Gastrocnemius medialis (tissue), 4 donors: ENCODE data around the gene TRAK1. TPM values are rescaled to one million over a fixed set of nuclear protein-coding genes. Genes with fewer than 3 reads are reported as not detected.
A peak's percentile ranks its signal among the peaks of the same experiment; 100 is the strongest.

Experiments used
- ATAC-seq, 2 donors: fragments of 150-250 bp; one replicate each; pipeline ENCODE4 v1.9.1; 2016
- DNase-seq, 2 donors: peaks; one replicate each; pipeline ENCODE4 v3.0.0-alpha.2; 2019
- H3K27ac ChIP-seq, 4 donors: fragments of 200-600 bp; sonication (generic); 1 replicate in 1 of 4; 2 replicates in 3 of 4; pipeline ENCODE4 v1.5.1; 2016 to 2018; ENCODE audit warnings: mild to moderate bottlenecking in 2 of 4, moderate library complexity in 1 of 4
- H3K27me3 ChIP-seq, 3 donors: fragments of 200-600 bp; sonication (generic) in 2 of 3; 1 replicate in 1 of 3; 2 replicates in 2 of 3; pipeline versions ENCODE4 v1.5.1 to v1.6.0; 2016 to 2019; ENCODE audit warnings: mild to moderate bottlenecking in 1 of 3, moderate library complexity in 1 of 3
- H3K36me3 ChIP-seq, 2 donors: fragments of 200-600 bp; sonication (generic) in 1 of 2; one replicate each; pipeline ENCODE4 v1.5.1; 2017 to 2018
- H3K4me1 ChIP-seq, 2 donors: fragments of 200-600 bp; sonication (generic) in 1 of 2; one replicate each; pipeline ENCODE4 v1.5.1; 2016 to 2017; ENCODE audit warnings: mild to moderate bottlenecking in 2 of 2
- H3K4me3 ChIP-seq, 4 donors: fragments of 200-600 bp; sonication (generic) in 3 of 4; 1 replicate in 1 of 4; 2 replicates in 3 of 4; pipeline ENCODE4 v1.5.1; 2016 to 2019; ENCODE audit warnings: mild to moderate bottlenecking in 2 of 4
- H3K9me3 ChIP-seq, 3 donors: fragments of 200-600 bp; sonication (generic) in 2 of 3; 1 replicate in 1 of 3; 2 replicates in 2 of 3; pipeline ENCODE4 v1.5.1; 2016 to 2019
- CTCF ChIP-seq, 5 experiments: fragments of 450-650 bp in 3 of 5; fragments of 200-600 bp in 2 of 5; sonication (generic) in 2 of 5; IDR thresholded peaks in 4 of 5; conservative IDR thresholded peaks in 1 of 5; 1 replicate in 4 of 5; 2 replicates in 1 of 5; pipeline ENCODE4 v1.5.1; 2016 to 2019; ENCODE audit warnings: antibody characterized with exemption in 5 of 5, mild to moderate bottlenecking in 3 of 5, moderate library complexity in 3 of 5
- POLR2A ChIP-seq, 2 donors: fragments of 450-650 bp; IDR thresholded peaks; one replicate each; pipeline ENCODE4 v1.6.1; 2017; ENCODE audit warnings: antibody characterized with exemption in 2 of 2, mild to moderate bottlenecking in 2 of 2, moderate library complexity in 2 of 2
- in situ Hi-C, 4 donors: fragments of 200-750 bp; cut with MboI; loops; one replicate each; pipeline versions ENCODE4 v1.15.0 to v1.8.0; 2017; ENCODE audit warnings: low sequenced_read_pairs in 4 of 4
- intact Hi-C: fragments of 100-400 bp; cut with DNase I; formaldehyde crosslinking; loops from one replicate; pipeline ENCODE4 v1.15.1; 2023; ENCODE audit warnings: low total_unique reads
- total RNA-seq, 4 donors: library from RNA; depleted of rRNA; stranded (reverse); fragments of >200 nt; gene quantifications; one replicate each; pipeline versions ENCODE4 v1.1.0 to v1.2.3, GENCODE V29; 2016

The TRAK1 gene
- total RNA-seq, 4 donors from 2014 or later = 59.5 to 109 (median 98.6) TPM

- ATAC-seq (no peak), DNase-seq (no peak)
- TF ChIP-seq CTCF (IDR thresholded peaks at IDR 0.05 in 4 of 5, conservative IDR thresholded peaks at IDR 0.05 in 1 of 5) (no peak), POLR2A (IDR thresholded peaks at IDR 0.05) (no peak)
- no peaks in the 10 kb centered on the region for H3K27me3 ChIP-seq
- peaks cover 58 to 66% of the 10 kb centered on the region in 2 donors for H3K4me1 ChIP-seq
- no peaks in the 10 kb centered on the region for H3K36me3 ChIP-seq
- no peak overlapping the region for H3K4me3 ChIP-seq
- in situ Hi-C loops = loop anchor here (5.0 to 25.0 kb wide), 3 partner anchors 71 to 321 kb away; no protein-coding TSS in a partner anchor
- H3K9me3 ChIP-seq = no peaks in the 10 kb centered on the region
- H3K27ac ChIP-seq = peak overlapping the region; percentile 82 to 90 (median 88)
- intact Hi-C loops = loop anchor here (2.0 kb wide), 2 partner anchors 112 to 326 kb away; no protein-coding TSS in a partner anchor
Measured at GRCh38 chr3:42116466-42116865, 25.3 kb downstream of the TRAK1 start.

GRCh38 chr3:42117175-42118008 is 26.2 kb downstream of the TRAK1 start:
- peak; percentile 22 to 44 for ATAC-seq
- Histone ChIP-seq H3K4me1 (peaks cover 67 to 71% of the 10 kb centered on the region in 2 donors), H3K27me3 (no peaks in the 10 kb centered on the region), H3K27ac (peak overlapping the region; percentile 82 to 90 (median 88)), H3K36me3 (no peaks in the 10 kb centered on the region), H3K4me3 (peak overlapping the region in 1 of 4 donors; percentile 27), H3K9me3 (no peaks in the 10 kb centered on the region)
- intact Hi-C loops = loop anchor here (2.0 kb wide), 2 partner anchors 111 to 325 kb away; no protein-coding TSS in a partner anchor
- DNase-seq = peak; percentile 38 to 52
- in situ Hi-C loops = loop anchor here (5.0 to 25.0 kb wide), 3 partner anchors 70 to 320 kb away; no protein-coding TSS in a partner anchor
- TF ChIP-seq CTCF (IDR thresholded peaks at IDR 0.05 in 4 of 5, conservative IDR thresholded peaks at IDR 0.05 in 1 of 5) (peak in 4 of 5 experiments; percentile 47 to 63 (median 51)), POLR2A (IDR thresholded peaks at IDR 0.05) (no peak)

- TF ChIP-seq CTCF (IDR thresholded peaks at IDR 0.05 in 4 of 5, conservative IDR thresholded peaks at IDR 0.05 in 1 of 5) (peak; percentile 29 to 64 (median 56)), POLR2A (IDR thresholded peaks at IDR 0.05) (no peak)
- no peaks in the 10 kb centered on the region for H3K36me3 ChIP-seq
- H3K27me3 ChIP-seq = no peaks in the 10 kb centered on the region
- H3K4me3 ChIP-seq = no peak overlapping the region
- H3K9me3 ChIP-seq = no peaks in the 10 kb centered on the region
- H3K27ac ChIP-seq = peak overlapping the region; percentile 82 to 90 (median 88)
- peak; percentile 47 to 55 for ATAC-seq
- peaks cover 82 to 86% of the 10 kb centered on the region in 2 donors for H3K4me1 ChIP-seq
- intact Hi-C loops (loop anchor here (1.0 kb wide), 1 partner anchor 72 kb away; no protein-coding TSS in a partner anchor), in situ Hi-C loops (loop anchor here (5.0 to 25.0 kb wide), 3 partner anchors 68 to 318 kb away; no protein-coding TSS in a partner anchor)
- peak; percentile 31 to 71 for DNase-seq
Measured at GRCh38 chr3:42118762-42119361, 27.7 kb downstream of the TRAK1 start.

- TF ChIP-seq CTCF (IDR thresholded peaks at IDR 0.05 in 4 of 5, conservative IDR thresholded peaks at IDR 0.05 in 1 of 5) (no peak), POLR2A (IDR thresholded peaks at IDR 0.05) (no peak)
- DNase-seq (no peak), ATAC-seq (no peak)
- Histone ChIP-seq H3K27me3 (no peaks in the 10 kb centered on the region), H3K4me3 (no peak overlapping the region), H3K9me3 (no peaks in the 10 kb centered on the region), H3K27ac (peak overlapping the region; percentile 82 to 90 (median 88)), H3K4me1 (peaks cover 86 to 87% of the 10 kb centered on the region in 2 donors), H3K36me3 (no peaks in the 10 kb centered on the region)
- in situ Hi-C loops (loop anchor here (5.0 to 25.0 kb wide), 3 partner anchors 68 to 318 kb away; no protein-coding TSS in a partner anchor), intact Hi-C loops (loop anchor here (1.0 kb wide), 1 partner anchor 72 kb away; no protein-coding TSS in a partner anchor)
Measured at GRCh38 chr3:42119561-42120355, 28.6 kb downstream of the TRAK1 start.
